GM18499 (cell line): ENCODE data around the gene PDK3.

Source experiments
- ATAC-seq: cut with Tn5 transposase; IDR thresholded peaks from one replicate; pipeline ENCODE4 v1.9.1; 2021; ENCODE audit warnings: moderate number of reproducible peaks; ENCODE audit not compliant: insufficient read depth, unreplicated experiment

The PDK3 gene

DNA sequence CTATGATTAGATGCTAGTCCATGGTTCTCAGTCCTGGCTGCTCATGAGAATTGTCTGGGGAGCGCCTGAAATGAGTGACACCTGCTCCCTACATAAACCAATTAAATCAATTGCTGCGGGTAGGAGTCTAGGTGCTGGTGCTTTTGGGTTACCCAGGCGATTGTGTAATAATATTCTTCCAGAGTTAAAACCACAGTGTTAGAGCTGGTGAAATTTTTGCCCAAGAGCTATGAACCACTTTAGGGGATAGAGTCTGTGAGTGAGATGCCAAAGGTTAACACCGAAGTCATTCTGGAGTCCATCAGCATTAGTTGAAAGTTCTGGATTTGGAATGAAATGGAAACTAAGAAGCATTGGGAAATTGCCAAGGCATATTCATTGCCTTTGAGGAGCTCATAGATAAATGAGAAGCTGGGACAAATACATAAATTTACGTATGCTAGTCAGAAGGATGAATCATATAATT is 15.3 kb downstream of the PDK3 start:
- peak; percentile 4 for ATAC-seq

DNA sequence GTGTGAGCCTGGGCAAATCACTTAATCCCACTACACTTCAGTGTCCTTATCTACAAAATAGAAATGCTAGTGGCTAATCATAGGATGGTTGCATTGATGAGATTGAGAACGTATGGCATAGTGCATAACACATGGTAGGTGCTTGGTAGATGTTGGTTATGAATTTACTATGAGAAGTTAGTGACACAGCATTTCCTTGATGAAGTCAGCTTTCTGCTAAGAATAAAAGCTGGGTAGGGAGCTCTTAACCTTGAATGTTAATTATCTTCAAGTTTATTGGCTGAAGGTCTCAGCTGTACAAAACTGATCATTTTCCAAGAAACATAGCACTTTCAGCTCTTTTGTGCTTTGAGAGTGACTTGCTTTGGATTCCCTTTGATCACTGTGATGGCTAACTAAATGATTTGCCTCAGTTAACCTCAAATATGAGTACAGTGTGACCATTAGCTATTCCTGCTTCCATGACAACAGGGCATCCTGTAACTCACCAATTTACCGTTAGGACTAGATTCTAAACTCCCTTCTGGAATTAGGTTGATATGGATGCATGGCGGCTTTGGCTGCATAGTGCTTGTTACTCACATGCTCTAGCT is 17.8 kb downstream of the PDK3 start:
- no peak for ATAC-seq

DNA sequence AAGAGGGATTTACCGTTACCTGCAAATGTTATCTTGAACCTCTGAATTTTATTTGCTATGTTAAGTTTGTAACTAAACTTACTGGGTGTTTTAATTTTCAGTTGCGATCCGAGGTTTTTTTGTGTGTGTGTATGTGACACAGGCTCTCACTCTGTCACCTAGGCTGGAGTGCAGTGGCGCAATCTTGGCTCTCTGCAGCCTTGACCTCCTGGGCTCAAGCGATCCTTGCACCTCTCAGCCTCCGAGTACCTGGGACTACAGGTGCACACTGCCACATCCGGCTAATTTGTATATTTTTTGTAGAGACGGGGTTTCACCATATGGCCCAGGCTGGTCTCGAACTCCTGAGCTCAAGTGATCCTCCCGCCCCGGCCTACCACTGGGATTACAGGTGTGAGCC is 18.5 kb downstream of the PDK3 start:
- ATAC-seq: no peak

DNA sequence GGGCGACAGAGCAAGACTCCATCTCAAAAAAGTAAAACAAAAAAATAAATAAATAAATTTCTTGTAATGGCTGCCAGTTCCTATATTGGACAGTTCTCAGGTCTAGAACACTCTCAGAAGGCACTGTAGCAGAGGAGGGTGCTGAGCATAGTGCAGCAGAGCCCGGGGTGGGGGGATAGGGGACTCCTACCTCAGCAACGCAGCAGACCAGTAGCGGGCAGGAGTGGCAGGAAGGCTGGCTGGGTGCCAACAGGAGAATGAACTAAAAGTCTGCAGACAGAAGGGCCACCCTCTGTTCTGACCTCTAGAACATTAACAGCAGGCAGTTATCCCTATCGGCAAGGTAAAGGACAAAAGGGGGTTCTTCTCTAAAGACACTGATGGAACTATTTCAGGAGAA is 20.2 kb downstream of the PDK3 start:
- no peak for ATAC-seq

DNA sequence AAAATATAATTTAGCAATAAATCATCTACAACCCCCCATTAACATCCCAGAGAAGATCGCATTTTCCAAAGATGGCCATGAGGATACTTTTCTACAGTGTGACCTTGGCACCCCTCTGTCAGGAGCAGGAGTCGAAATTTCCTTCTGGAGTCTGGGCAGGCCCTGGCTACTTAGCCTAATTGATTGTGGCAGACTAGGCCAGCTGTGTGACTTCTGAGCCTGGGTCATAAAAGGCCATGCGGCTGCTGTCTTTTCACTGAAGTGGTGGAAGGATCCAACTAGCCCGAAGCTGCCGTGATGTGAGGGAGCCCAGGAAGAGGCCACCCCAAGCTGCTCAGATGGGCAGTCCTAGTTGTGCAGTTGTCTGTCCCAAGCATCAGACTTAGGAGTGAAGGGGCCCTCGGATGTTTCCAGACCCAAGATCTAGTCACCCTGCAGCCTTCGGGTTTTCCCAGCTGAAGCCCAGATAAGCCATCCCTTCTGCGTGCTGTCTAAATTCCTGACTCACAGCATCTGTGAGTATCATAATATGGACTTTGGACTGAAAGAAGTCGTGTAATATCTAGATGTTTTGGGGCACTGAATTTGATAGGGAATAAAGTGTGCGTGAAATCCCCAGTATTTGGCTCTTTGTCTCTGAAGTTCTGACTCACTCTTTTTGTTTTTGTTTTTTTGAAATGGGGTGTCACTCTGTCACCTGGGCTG is 21.0 kb downstream of the PDK3 start:
- ATAC-seq: no peak

DNA sequence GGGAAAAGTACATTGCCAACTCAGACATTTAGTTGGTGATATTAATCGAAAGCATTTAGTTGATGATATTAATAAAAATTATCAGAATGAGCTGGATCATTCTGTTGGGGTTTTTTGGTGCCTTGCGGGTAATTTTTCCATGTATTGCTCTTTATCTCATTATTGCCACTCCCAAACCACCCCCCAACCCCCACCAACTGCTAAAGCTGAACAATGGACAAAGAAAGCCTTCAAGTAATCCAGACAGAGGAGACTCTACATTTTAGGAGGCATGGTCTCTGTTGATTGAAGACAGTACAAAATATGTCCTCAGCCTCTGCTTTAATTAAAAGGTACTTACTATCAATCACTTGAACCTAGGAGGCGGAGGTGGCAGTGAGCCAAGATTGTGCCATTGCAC is 22.5 kb downstream of the PDK3 start:
- no peak for ATAC-seq

DNA sequence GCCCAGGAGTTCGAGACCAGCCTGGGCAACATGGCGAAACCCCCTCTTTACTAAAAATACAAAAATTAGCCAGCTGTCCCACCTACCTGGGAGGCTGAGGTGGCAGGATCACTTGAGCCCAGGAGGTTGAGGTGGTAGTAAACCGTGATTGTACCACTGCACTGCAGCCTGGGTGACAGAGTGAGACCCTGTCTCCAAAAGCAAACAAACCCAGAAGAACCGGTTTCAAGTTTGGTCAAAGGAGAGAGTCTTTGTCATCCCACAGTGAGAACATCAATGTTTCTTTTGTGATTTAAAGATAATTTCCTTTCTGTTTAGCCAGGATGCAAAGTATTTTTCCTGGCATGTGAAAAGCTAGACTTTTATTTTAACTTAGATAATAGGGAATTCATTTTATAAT is 26.7 kb downstream of the PDK3 start:
- ATAC-seq: no peak

DNA sequence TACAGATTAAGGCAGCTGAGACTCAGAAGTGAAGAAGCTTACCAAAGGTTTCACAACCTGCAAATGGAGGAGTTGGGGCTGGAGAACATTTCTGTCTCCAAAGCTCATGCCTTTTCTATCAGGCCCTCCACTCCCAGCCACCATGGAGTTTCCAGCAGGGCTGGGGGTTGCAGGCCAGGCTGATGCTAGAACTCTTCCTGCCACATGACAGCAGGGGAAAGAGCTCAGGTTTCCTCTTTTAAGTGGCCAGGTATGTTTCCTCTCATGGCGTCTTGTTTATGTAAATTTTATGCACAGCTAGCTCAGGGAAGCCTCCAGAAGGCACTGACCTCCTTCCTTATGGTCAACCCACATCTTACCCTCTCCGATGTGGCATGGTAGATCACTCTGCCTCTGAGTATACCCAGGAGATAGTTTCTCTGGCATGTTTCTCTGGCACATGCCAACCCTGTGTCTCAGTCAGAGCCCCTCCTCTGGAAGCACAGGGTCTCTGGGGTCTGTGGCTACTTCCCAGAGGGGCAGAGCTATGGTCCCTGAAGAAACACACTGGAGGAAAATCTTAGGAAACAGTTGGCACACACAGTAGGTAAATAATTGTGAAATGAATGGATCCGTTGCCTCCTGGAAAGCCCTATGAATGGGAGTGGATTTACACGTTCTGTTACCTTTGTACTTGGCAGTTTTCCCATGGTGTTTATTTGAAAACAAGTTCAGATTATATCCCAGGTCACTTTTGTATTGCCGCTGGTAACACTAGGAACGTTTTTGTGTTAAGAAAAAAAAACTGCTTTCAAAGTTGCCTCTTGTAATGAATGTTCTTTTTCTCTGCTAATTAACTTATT is 28.9 kb downstream of the PDK3 start:
- no peak for ATAC-seq

DNA sequence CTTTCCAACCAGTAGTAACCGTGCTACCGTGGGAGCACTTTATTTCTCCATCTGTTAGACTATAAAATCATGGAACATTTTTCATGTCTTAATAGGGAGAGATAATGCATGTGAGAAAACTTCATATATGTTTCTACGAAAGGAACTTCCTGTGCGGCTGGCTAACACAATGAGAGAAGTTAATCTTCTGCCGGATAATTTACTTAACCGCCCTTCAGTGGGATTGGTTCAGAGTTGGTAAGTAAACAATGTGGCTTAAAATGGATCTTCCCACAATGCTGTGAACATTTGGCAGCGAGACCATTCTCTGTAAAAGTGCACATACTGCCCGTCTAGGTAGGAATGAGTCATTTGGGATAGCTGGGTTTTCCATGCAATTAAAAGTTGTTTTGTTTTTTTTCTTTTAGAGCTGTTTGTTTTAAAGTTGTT is 29.6 kb downstream of the PDK3 start:
- no peak for ATAC-seq

DNA sequence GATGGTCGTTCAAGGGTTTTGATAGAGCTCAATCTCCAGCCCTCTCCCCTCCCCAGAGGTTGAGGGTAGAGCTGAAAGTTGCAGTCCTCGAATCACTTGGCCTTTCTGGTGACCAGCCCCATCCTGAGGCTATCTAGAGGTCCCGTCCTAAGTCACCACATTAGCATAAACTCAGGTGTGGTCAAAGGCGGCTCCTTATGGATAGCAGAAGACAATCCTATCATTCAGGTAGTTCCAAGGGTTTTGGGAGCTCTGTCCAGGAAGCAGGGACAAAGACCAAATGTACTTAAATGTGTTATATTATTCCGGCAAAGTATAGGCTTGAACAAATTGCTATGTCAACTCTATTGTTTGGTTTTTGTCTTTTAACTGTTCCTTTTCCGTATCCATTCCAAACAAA is 30.6 kb downstream of the PDK3 start:
- no peak for ATAC-seq

DNA sequence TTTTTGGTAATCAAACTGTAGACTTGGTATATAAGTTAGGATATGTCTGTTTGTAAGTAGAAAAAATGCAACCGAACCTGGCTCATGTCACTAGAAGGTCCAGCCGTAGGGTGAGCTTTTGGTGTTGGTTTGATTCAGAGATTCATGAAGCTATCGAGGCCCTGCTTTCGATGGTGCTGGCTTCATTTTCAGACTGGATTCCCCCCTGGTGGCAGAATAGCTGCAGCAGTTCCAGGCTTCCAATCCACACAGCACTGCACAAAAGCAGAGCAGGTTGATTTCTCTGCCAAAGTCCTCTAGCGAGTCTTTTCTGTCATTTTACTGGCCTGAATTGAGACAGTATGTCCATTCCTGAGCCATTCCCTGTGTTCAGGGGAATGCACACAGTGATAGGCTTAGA is 33.1 kb downstream of the PDK3 start:
- no peak for ATAC-seq

DNA sequence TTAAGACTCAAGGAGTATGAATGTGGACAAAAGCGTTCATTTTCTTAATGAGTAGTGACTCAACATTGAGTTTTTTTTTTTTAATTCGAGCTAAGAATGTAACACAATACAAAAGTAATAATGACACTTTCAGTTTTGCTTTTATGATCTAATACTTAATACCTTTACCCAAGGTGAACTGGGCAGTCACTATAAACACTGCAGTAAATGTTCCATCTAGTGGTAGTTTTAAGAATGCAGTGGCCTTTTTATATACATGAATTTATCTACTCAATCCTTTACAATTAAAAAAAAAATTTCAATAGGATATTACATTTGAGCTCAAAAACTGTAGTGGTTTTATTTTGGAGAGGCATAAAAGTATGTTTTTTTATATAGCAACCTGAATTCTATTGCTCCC is 33.9 kb downstream of the PDK3 start:
- ATAC-seq: peak; percentile 56

DNA sequence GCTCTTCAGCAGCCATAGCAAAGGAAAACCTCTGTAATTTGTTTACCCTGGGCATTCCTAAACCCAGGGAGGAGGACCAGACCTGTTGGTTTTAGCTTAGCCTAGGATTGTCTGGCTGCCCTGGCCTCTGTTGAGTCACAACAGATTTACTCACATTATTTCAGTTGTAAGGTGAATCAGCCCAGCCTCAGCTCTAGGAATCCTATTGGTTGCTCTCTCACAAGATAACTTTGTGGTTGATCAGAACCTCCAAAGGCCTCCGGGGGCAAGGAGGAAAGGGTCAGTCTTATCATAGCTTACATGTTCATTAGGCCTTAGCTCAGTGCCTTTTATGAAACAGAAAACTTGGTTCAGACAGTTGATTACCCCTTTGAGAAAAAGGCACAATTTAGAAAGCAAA is 41.0 kb downstream of the PDK3 start:
- peak; percentile 50 for ATAC-seq

DNA sequence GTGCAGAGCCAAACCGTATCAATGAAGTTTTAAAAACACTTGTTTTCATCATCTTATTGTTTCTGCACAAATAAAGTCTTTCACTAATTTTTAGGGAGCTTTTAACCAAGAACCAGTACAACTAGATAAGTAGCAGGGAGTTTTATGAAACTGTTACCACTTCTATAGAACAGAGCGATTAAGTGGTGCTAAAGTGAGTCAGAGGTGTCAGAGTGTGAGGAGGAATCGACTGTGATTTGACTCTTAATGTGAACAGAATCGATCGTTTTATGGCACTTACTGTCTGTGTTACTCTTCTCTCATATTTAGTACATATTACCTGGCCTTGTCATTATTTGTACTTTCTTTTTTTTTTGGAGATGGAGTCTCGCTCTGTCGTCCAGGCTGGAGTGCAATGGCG is 43.3 kb downstream of the PDK3 start:
- ATAC-seq: no peak

DNA sequence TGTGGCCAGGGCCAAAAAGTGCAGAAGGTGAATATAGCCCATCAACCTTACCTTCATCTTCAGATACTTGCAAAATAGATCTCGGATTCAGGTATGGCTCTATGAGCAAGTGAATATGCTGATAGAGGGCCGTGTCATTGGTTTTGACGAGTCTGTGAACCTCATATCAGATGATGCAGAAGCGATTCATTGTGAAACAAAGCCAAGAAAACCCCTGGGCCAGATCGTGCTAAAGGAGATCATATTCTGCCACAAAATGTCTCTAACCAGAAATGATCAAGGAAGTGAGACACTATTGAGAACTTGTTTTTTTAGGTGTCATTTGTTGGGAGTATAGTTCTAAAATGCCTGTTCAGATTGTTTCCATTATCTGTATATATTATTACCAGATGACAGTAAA is 48.3 kb downstream of the PDK3 start:
- ATAC-seq: peak; percentile 97

DNA sequence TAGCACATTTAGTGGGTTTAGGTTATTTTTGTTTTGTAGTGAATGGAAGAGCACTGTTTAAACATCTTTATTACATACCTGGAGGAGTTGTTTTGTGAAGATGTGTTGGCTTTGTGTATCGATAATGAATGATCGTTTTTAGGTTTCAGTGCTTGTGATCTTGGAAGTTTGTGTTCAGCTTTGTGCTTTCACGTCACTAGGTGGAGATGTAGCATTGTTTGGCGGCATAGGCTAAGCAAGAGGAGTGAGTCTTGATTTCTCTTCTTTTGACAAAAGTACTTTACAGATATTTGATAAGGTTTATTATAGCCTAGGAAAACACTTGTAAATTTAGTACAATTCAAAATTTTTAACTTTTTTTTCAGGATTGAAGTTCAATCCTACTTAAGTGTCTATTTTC is 50.4 kb downstream of the PDK3 start:
- no peak for ATAC-seq

DNA sequence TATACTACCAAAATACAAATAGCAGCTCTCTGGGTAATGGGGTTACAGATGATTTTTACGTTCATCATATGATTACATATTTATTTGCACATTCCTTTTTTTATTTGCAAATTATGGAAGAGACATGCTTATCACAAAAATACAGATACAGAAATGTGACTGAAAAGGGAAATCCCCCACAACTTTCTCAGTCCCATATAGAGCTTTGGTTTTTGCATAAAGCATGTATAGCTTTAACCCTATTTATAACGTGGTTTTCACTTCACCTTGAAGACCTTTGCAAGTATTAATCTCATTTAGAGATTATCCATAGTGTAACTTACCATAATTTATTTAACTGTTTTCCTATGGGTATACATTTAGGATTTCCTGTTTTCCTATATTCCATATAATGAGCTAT is 55.4 kb downstream of the PDK3 start:
- ATAC-seq: no peak

DNA sequence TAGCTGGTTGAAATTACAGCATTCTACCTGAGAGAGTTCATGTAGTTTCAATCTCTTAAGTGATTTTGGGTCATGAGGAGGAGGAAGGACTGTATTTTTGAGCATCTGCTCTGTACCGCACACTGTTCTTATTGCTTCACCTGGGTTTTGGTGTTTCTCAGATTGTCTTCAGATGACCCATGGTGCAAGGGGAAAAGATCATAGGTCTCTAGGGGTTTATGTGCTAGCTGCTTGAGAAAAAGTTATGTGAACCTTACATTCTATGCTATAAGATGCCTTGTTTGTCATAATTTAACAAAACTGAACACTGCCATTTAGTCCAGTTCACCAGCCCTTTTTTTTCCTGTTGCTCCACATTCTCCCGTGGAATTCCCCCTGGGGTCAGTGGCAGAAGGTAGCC is 60.4 kb downstream of the PDK3 start:
- ATAC-seq: no peak

DNA sequence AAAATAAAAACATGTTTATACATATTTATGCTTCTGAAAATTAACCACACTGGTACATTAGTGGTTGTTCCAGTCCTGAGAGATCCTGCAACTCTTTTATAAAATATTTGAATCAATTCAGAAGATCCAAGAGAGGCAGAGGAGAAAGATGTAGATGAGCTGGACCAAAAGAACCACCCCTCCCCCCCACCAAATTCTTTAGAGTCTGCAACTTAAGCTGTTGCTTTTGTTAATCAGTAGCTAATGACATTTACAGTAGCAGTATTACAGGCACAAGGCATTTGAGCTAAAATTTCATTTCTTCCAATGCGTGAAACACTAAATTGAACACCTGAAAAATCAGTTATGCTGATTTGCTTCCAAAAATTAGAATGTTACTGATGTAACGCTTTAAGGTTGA is 61.5 kb downstream of the PDK3 start:
- no peak for ATAC-seq

DNA sequence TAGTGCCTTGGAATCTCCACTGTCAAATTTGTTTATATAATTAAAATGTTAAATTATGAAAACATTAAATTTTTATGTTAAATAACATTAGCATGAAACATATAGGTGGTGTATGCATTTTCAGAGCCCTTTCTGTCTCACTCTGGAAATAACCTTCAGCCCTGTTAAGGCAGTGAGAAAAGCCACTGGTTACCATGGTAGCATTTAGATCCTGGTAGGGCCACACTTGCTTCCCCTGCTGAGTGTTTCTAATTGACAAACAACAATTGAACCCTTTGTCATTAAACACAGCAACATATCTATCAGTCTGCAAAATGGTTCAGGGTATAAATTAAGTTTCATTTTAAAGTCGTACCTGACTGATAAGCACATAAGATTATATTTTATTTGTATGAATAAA is 63.5 kb downstream of the PDK3 start:
- no peak for ATAC-seq

DNA sequence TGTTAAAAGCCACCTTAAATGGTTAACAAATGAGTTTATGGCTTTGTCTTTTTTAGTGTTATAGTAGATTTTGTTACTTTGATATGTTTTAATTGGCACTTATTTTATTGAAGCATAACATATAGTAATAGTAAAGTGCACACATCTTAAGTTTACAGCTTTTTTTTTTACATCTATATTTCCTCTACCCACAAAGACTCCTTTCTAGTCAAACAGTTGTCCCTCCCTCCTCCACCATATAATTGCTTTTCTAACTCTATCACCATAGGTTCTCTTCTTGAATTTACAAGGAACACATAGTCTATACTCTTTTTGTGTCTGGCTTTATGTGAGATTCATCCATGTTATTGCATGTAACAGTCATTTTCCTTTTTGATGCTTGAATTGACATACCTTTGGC is 71.5 kb downstream of the PDK3 start:
- no peak for ATAC-seq
